IMR-90 (cell line): Measurements from ENCODE around the gene METTL1. TPM values are rescaled to one million over a fixed set of nuclear protein-coding genes. Genes with fewer than 3 reads are reported as not detected.

Experiments
- ATAC-seq: fragments of 200-7000 bp; cut with Tn5 transposase; 2 replicates; pipeline ENCODE4 v1.9.1; 2020; ENCODE audit warnings: low read depth, mild to moderate bottlenecking, moderate library complexity
- BruUV-seq: library from RNA; stranded (reverse); fragments of 400-500 nt; replicated peaks from 2 replicates; lab custom pipeline; 2021; lab: Mats Ljungman, UMichigan
- CTCF ChIA-PET: fragments of 300-600 bp; formaldehyde crosslinking; extraction: SDS; loops from one replicate; lab custom pipeline; 2021; ENCODE audit warnings: antibody characterized with exemption; lab: Yijun Ruan, JAX
- POLR2A ChIA-PET: fragments of 300-600 bp; sonication (Branson Sonifier 250); formaldehyde crosslinking; loops from one replicate; lab custom pipeline; 2022; ENCODE audit warnings: antibody characterized with exemption; ENCODE audit not compliant: unreplicated experiment; lab: Charles Lee
- DNase-seq: peaks from one replicate; pipeline ENCODE4 v3.0.0; 2013
- H2AFZ ChIP-seq: replicated peaks from 2 replicates; pipeline ENCODE3; 2013; ENCODE audit warnings: low read length, mild to moderate bottlenecking; ENCODE audit not compliant: poor library complexity
- H2AK5ac ChIP-seq: 2 replicates; pipeline ENCODE4 v1.6.1; 2013; ENCODE audit warnings: low read depth, low read length, inconsistent platforms
- H2AK9ac ChIP-seq: replicated peaks from 2 replicates; pipeline ENCODE3; 2013; ENCODE audit warnings: mild to moderate bottlenecking, low read depth, low read length, moderate library complexity; ENCODE audit not compliant: poor library complexity
- H2BK120ac ChIP-seq: 2 replicates; pipeline ENCODE4 v1.6.1; 2013; ENCODE audit warnings: low read depth, low read length, inconsistent platforms
- H2BK15ac ChIP-seq: 3 replicates; pipeline ENCODE4 v1.6.1; 2013; ENCODE audit warnings: low read depth, low read length, inconsistent platforms
- H2BK20ac ChIP-seq: 2 replicates; pipeline ENCODE4 v1.6.1; 2013; ENCODE audit warnings: low read depth, mild to moderate bottlenecking, inconsistent platforms, low read length, moderate library complexity
- H2BK5ac ChIP-seq: 2 replicates; pipeline ENCODE4 v1.6.1; 2013; ENCODE audit warnings: mild to moderate bottlenecking, low read depth, low read length, inconsistent platforms; ENCODE audit not compliant: poor library complexity, severe bottlenecking
- H3K14ac ChIP-seq: replicated peaks from 2 replicates; pipeline ENCODE4 v1.6.1; 2013; ENCODE audit warnings: low read depth, low read length, inconsistent platforms
- H3K18ac ChIP-seq: 2 replicates; pipeline ENCODE4 v1.6.1; 2013; ENCODE audit warnings: low read depth, low read length, control low read depth
- H3K23ac ChIP-seq: 2 replicates; pipeline ENCODE4 v1.6.1; 2013; ENCODE audit warnings: low read depth, low read length, inconsistent platforms
- H3K27ac ChIP-seq: 2 replicates; pipeline ENCODE4 v1.5.1; 2013; ENCODE audit warnings: mild to moderate bottlenecking, control low read depth, low read length; ENCODE audit not compliant: insufficient read depth
- H3K27me3 ChIP-seq: 2 replicates; pipeline ENCODE4 v1.6.1; 2013; ENCODE audit warnings: low read length; ENCODE audit not compliant: control insufficient read depth, insufficient read depth
- H3K36me3 ChIP-seq: 2 replicates; pipeline ENCODE4 v1.6.1; 2013; ENCODE audit warnings: low read length, mixed read lengths; ENCODE audit not compliant: control insufficient read depth, insufficient read depth
- H3K4ac ChIP-seq: 2 replicates; pipeline ENCODE4 v1.6.1; 2013; ENCODE audit warnings: low read depth, low read length, inconsistent platforms
- H3K4me1 ChIP-seq: 2 replicates; pipeline ENCODE4 v1.6.1; 2013; ENCODE audit warnings: low read length, mixed read lengths; ENCODE audit not compliant: control insufficient read depth, insufficient read depth
- H3K4me2 ChIP-seq: 2 replicates; pipeline ENCODE4 v1.6.1; 2013; ENCODE audit warnings: low read depth, mild to moderate bottlenecking, control low read depth, low read length, moderate library complexity
- H3K4me3 ChIP-seq: 2 replicates; pipeline ENCODE4 v1.5.1; 2013; ENCODE audit warnings: low read depth, mild to moderate bottlenecking, control low read depth, low read length, moderate library complexity; ENCODE audit not compliant: insufficient read depth
- H3K56ac ChIP-seq: 2 replicates; pipeline ENCODE4 v1.6.1; 2013; ENCODE audit warnings: low read length, inconsistent platforms; ENCODE audit not compliant: insufficient read depth; ENCODE audit errors: extremely low read depth
- H3K79me1 ChIP-seq, 2 experiments: 2 replicates each; pipeline ENCODE4 v1.6.1; 2013; ENCODE audit warnings: low read length in 2 of 2, inconsistent platforms in 1 of 2, low read depth in 1 of 2
- H3K9ac ChIP-seq: 2 replicates; pipeline ENCODE4 v1.6.1; 2013; ENCODE audit warnings: low read depth, low read length, control low read depth
- H3K9me1 ChIP-seq: 2 replicates; pipeline ENCODE4 v1.6.1; 2013; ENCODE audit warnings: low read length, inconsistent platforms; ENCODE audit not compliant: insufficient read depth
- H3K9me3 ChIP-seq: 2 replicates; pipeline ENCODE4 v1.6.1; 2013; ENCODE audit warnings: low read length; ENCODE audit not compliant: control insufficient read depth, insufficient read depth
- H4K20me1 ChIP-seq: 2 replicates; pipeline ENCODE4 v1.6.1; 2013; ENCODE audit warnings: low read length, inconsistent platforms; ENCODE audit not compliant: insufficient read depth
- H4K5ac ChIP-seq: 2 replicates; pipeline ENCODE4 v1.6.1; 2013; ENCODE audit warnings: mild to moderate bottlenecking, low read depth, low read length, control low read depth
- H4K8ac ChIP-seq, 2 experiments: 2 replicates each; pipeline ENCODE4 v1.6.1; 2013; ENCODE audit warnings: low read depth in 2 of 2, low read length in 2 of 2, control low read depth in 1 of 2, inconsistent platforms in 1 of 2
- H4K91ac ChIP-seq: 2 replicates; pipeline ENCODE4 v1.6.1; 2013; ENCODE audit warnings: low read depth, low read length, inconsistent platforms; ENCODE audit not compliant: insufficient read depth
- BHLHE40 ChIP-seq: fragments of 150-350 bp; IDR thresholded peaks from 2 replicates; pipeline ENCODE4 v1.6.1; 2016; ENCODE audit warnings: mild to moderate bottlenecking, low read depth, low read length
- CTCF ChIP-seq: conservative IDR thresholded peaks from 2 replicates; pipeline ENCODE4 v1.5.1; 2012; ENCODE audit warnings: mild to moderate bottlenecking, low read depth, low read length, improper control_type of control experiment
- FOS ChIP-seq: fragments of 150-350 bp; IDR thresholded peaks from 2 replicates; pipeline ENCODE4 v1.6.1; 2016; ENCODE audit warnings: low read depth, low read length
- SMC3 ChIP-seq: fragments of 150-350 bp; IDR thresholded peaks from 2 replicates; pipeline ENCODE4 v1.6.1; 2016; ENCODE audit warnings: low read depth, mild to moderate bottlenecking, antibody characterized with exemption, low read length, moderate library complexity
- WGBS, 2 experiments: methylation state at CpG; one replicate each; pipeline versions ENCODE4 v1.1.5 to v1.1.7; 2013; ENCODE audit warnings: missing lambda C conversion rate in 2 of 2; ENCODE audit not compliant: insufficient read length in 1 of 2; ENCODE audit errors: extremely low coverage in 2 of 2; 5-methylcytosine and 5-hydroxymethylcytosine counted together
- dilution Hi-C: fragments of 300-500 bp; cut with HindIII; formaldehyde crosslinking; loops from one replicate; pipeline ENCODE4 v1.14.3; 2018; ENCODE audit warnings: low sequenced_read_pairs; ENCODE audit not compliant: unreplicated experiment
- in situ Hi-C: fragments of 300-500 bp; cut with MboI; formaldehyde crosslinking; loops from 3 replicates; pipeline ENCODE4 v1.14.3; 2019; ENCODE audit warnings: low sequenced_read_pairs, inconsistent platforms, mixed read lengths
- intact Hi-C: fragments of 100-400 bp; cut with micrococcal nuclease; formaldehyde crosslinking; loops from 2 replicates; pipeline ENCODE4 v1.10.0; 2022
- polyA plus RNA-seq, 3 experiments: library from polyadenylated mRNA; depleted of rRNA; stranded (reverse); fragments of >200 nt; gene quantifications; 2 replicates each; pipeline ENCODE4 v1.2.3, GENCODE V29; 2012; ENCODE audit warnings: low replicate concordance in 1 of 3
- total RNA-seq: library from RNA; depleted of rRNA; stranded (reverse); fragments of >200 nt; gene quantifications from 2 replicates; pipeline ENCODE4 v1.2.3, GENCODE V29; 2012

Gene METTL1
- total and polyA plus RNA-seq, 2 of the 4 experiments (the other 2 are of a cell fraction), result 12.4 to 27.5 TPM

GRCh38 chr12:57737467-57738460 is 34.1 kb downstream of the METTL1 start:
- Histone ChIP-seq H2AFZ (peak overlapping the region; percentile 79), H3K27ac (no peak overlapping the region), H3K36me3 (no peaks in the 10 kb centered on the region), H3K4me1 (0 out of 2 replicates have a peak, but pooled peaks cover 3% of the 10 kb centered on the region), H3K18ac (no peak overlapping the region), H4K8ac (no peak overlapping the region), H2BK120ac (no peak overlapping the region), H4K5ac (no peak overlapping the region), H3K4me3 (peak overlapping the region; percentile 31), H2BK15ac (no peak overlapping the region), H3K4me2 (peak overlapping the region; percentile 73), H3K23ac (no peak overlapping the region), H3K9ac (no peak overlapping the region), H3K9me1 (no peaks in the 10 kb centered on the region), H2BK20ac (no peak overlapping the region), H2AK5ac (no peak overlapping the region), H3K14ac (no peak overlapping the region), H2AK9ac (no peak overlapping the region), H2BK5ac (no peak overlapping the region), H4K91ac (no peak overlapping the region), H3K9me3 (peaks cover 2% of the 10 kb centered on the region; the same call in 1 of the 2 replicates), H3K4ac (no peak overlapping the region), H3K27me3 (peaks cover 89% of the 10 kb centered on the region), H3K79me1 (no peaks in the 10 kb centered on the region), H4K20me1 (0 out of 2 replicates have a peak, but pooled peaks cover 8% of the 10 kb centered on the region), H3K56ac (no peak overlapping the region)
- intact Hi-C loops, result loop anchor here (5.0 kb wide), 1 partner anchor 155 kb away; no protein-coding TSS in a partner anchor
- no peak for TF ChIP-seq BHLHE40
- peak; percentile 35; the same call in 1 of the 2 replicates for TF ChIP-seq CTCF
- TF ChIP-seq FOS, result no peak
- no peak for TF ChIP-seq SMC3
- WGBS, 2 experiments, result 1% methylated on average over 39 of the region's 110 CpGs; no CpG with 5 or more reads in 1 of the 2 experiments
- ATAC-seq (peak; percentile 38), DNase-seq (peak; percentile 7)
- dilution Hi-C loops, result no loop called here
- in situ Hi-C loops, result loop anchor here (10.0 kb wide), 1 partner anchor 153 kb away; no protein-coding TSS in a partner anchor
- CTCF ChIA-PET, result interaction anchor here (1.0 to 1.2 kb wide), 3 partner anchors 12 to 154 kb away, joined by 3 read pairs; no protein-coding TSS in a partner anchor
- BruUV-seq, result no TSS peak
- POLR2A ChIA-PET, result no interaction called here
